Fibroblast of lung (primary cell): ENCODE results near the gene TLE6.

ENCODE experiments used
- EZH2 ChIP-seq: IDR thresholded peaks from 2 replicates; pipeline ENCODE4 v1.5.1; 2012; ENCODE audit warnings: low read length, control low read depth, mild to moderate bottlenecking; ENCODE audit errors: missing control alignments
- TF ChIP-seq, protein P1 (sequence below), 2 donors: IDR thresholded peaks in 1 of 2; conservative IDR thresholded peaks in 1 of 2; 1 replicate in 1 of 2; 2 replicates in 1 of 2; pipeline ENCODE4 v1.5.1; 2011 to 2012; ENCODE audit warnings: low read length in 2 of 2, control low read depth in 1 of 2, inconsistent platforms in 1 of 2, low read depth in 1 of 2, mild to moderate bottlenecking in 1 of 2

DNA sequence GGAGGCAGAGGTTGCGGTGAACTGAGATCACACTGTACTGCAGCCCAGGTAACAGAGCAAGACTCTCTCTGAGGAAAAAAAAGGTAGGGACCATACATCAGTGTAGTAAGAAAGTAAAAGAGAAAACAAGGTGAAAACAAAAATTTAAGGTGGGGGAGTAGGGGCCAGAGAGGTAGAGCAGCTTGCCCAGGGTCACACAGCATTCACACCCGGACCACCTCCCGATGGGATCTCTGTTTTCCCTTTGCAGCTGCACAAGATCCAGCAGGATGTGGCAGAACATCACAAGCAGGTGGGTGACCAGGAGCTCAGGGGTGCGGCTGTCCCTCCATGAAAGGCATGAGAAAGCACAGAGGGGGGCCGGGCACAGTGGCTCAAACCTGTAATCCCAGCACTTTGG is 4.5 kb downstream of the TLE6 start:
- TF ChIP-seq, protein P1, sequence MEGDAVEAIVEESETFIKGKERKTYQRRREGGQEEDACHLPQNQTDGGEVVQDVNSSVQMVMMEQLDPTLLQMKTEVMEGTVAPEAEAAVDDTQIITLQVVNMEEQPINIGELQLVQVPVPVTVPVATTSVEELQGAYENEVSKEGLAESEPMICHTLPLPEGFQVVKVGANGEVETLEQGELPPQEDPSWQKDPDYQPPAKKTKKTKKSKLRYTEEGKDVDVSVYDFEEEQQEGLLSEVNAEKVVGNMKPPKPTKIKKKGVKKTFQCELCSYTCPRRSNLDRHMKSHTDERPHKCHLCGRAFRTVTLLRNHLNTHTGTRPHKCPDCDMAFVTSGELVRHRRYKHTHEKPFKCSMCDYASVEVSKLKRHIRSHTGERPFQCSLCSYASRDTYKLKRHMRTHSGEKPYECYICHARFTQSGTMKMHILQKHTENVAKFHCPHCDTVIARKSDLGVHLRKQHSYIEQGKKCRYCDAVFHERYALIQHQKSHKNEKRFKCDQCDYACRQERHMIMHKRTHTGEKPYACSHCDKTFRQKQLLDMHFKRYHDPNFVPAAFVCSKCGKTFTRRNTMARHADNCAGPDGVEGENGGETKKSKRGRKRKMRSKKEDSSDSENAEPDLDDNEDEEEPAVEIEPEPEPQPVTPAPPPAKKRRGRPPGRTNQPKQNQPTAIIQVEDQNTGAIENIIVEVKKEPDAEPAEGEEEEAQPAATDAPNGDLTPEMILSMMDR (conservative IDR thresholded peaks at IDR 0.05 in 1 of 2, IDR thresholded peaks at IDR 0.05 in 1 of 2; ENCODE audit: low read depth in 1 of 2, low read length in 2 of 2), result no peak
- no peak for TF ChIP-seq EZH2
